Renal cortical epithelial cell (primary cell): ENCODE measurements around the gene AFF1. TPM values are rescaled to one million over a fixed set of nuclear protein-coding genes. Genes with fewer than 3 reads are reported as not detected.
A peak's percentile ranks its signal among the peaks of the same experiment; 100 is the strongest.
"Not testable (repeated sequence)": the region's sequence is repeated elsewhere in the genome, so short reads cannot be mapped to it uniquely, and the experiment has no call there.

ENCODE experiments used
- DNase-seq: peaks from one replicate; pipeline ENCODE4 v3.0.0-alpha.2; 2011; ENCODE audit warnings: low read depth
- total RNA-seq: library from RNA; depleted of rRNA; stranded (reverse); fragments of >200 nt; gene quantifications from 2 replicates; pipeline ENCODE4 v1.2.3, GENCODE V29; 2014

AFF1 gene
- total RNA-seq, 1 donor from 2014 or later: 134 TPM

DNA sequence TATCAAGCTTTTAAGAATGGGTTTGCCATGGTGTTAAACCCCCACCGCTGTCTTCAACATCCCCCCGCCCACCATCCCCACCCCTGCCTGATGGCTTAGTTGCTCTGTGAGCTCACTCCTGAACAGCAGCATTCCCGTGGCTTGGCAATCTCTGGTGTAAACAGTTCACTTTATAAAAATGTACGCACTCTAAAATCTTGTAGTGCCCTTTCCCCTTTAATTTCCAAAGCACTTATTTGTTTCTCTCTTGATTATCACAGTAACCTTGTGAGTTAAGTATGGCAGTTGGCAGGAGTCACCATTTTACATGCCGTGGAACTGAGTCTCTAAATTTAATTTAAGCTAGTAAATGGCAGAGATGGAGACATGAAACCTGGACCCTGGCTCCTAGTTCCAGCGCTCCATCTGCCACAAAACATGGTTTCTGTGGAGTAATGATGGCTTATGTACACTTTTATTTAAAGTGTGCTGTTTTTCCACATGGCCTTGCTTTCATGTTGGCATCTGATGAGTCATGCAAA is 123.1 kb downstream of the AFF1 start:
- no peak for DNase-seq

DNA sequence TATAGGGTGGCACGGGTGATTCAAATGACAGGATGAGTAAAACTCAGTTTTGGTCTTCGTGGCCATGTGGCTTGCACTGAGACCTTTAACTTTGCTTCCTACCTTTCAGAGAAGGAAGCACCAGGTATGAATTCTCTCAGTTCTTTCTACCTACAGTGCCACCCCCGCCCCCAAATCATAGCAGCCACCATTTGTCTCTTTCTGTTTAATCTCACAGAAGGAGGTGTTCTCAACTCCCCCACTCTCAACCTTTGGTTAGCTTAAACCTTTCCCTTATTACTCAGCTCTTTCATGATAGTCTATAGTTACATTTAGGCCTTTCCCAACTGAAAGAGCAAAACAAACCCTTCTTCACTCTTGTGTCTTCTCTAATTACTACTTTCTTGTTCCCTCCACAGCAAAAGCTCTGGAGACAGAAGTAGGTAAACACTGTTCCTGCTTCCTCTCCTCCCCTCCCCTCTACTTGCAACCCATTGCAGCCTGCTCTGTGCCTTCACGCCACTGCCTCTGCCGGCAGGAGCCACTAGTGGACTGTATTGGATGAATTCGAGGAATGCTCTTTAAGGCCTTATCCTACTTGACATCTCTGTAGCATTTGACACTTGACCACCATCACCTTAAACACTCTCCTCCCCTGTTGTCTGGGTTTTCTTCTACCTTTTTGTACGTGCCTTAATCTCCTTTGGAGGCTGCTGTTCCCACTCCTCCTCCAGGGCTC is 123.7 kb downstream of the AFF1 start:
- peak; percentile 58 for DNase-seq

DNA sequence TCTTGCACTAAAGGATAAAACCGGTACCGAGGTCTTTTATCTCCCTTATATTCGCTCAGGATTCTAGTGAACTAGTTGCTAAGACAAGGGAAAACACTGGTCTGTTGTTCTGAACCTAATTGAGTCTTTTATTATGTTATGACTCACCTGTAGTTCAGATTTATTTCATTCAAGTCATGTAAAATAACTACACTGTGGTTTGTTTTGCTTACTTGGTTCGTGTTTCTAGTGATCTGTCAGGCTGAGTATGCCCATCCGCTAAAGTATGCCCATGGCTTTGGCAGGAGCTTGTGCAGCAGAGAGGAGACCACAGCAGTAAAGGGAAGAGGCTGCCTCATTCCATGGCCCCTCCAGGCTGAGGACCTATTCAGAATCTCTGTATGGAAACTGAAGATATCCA is 126.1 kb downstream of the AFF1 start:
- DNase-seq: peak; percentile 99

DNA sequence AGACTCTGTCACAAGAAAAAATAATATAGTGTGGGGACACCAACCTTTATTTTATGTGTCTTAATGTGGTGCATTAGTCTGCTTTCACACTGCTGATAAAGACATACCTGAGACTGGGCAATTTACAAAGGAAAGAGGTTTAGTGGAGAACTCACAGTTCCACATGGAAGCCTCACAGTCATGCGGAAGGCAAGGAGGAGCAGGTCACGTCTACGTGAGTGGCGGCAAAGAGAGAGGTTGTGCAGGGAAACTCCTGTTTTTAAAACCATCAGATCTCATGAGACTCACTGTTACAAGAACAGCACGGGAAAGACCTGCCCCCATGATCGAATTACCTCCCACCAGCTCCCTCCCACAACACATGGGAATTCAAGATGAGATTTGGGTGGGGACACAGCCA is 130.2 kb downstream of the AFF1 start:
- no peak for DNase-seq

DNA sequence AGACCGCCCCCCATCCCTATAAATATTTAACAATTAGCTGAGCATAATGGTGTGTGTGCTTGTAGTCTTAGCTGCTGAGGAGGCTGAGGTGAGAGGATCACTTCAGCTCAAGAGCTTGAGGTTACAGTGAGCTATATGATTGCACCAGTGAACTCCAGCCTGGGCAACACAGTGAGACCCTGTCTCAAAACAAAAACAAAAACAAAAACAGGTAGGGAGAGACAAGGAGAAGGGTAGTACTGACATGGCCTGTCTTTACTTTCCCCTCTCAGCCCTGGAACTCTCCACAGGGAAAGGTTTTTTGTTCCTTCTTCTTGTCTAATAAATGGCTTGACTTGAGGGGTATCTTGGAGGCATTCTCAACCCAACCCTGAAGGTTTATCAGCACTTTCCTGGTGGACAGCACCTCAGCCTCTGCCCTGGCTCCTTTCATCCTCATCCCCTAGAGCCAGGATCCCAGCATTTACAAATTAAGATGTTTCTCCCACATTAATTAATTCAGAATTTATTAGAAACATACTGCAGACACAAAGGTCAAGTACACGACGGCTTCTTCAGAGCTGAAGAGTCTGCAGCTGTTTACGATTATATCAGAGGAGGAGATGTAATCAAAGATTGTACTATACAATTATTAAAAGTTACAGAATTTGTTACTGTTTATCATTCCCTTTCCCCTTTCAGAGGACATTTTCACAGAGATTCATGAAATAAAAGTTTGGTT is 131.8 kb downstream of the AFF1 start:
- DNase-seq: no peak

DNA sequence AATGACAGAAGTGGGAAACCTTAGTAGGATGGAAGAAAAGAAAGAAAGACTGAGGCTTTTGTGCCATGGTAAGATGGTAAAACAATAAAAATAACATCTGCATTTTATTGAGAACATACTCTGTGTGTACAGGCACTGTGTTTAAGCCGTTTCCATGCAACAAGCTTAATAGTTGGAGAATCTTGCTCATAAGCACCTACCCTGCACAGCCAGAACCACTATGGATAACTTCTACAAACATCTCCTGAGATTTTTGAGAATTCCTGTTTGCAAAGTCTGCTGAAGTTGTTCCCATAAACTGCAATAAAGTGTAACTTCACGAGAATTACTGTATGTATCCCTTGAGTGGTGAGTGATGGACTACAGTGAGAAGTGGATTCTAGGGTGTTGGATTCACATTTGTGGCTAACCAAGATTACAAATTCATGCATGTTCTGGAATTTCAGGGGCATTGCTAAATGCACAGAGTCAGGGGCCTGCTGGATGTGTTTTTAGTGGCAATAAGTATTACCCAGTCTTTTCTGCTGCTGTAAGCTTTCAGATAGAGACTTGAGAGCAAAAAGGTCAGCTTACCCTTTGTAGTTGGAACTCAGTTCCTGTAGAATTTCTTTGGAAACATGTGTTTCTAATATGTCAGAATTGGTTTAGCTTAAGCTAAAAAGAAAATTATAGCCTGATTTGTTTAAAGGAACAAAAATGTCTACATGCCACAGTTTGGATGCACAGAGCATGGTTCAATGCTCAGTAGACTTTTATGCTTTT is 132.5 kb downstream of the AFF1 start:
- no peak for DNase-seq

DNA sequence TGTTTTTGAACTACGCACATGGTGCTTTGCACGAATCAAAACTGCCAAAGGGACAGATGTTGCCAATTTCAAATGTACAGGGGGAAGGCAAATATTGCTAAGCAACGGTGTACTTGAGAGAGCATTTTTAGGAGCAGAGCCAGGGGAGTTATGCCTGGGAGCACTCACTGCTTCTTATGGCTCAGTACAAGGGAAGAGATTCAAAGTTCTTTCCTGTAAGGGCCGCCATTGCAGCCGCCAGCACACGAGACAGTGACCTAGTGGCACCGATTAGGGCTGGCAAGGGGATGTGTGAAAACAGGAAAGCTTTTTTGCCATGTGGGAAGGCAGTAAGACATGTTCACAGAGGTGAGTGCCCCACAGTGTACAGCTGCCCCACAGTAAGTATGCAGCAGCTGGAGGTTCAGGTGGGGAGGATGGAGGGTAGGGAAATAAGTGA is 133.8 kb downstream of the AFF1 start:
- DNase-seq: no peak

- DNase-seq: no peak
Measured at GRCh38 chr4:87069037-87069742, 134.4 kb downstream of the AFF1 start.

DNA sequence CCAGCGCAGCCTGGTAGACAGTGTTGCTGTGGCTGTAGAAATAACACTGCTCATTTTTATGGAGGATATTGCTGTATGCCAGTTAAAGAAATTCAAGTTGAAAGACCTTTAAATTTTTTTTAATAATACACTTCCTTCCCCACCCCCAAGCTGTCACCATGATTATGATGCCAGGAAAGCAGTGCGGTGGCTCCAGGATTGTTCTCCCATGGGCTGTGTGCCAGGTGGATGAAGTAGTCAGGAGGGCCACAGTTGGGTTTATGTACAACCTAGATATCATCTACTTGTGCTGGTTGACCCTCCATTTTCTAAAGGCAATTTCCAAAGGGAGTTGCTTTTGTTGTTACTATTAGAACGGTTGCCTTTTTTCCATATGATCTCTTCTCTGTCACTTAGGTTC is 136.6 kb downstream of the AFF1 start:
- DNase-seq: no peak

GRCh38 chr4:87072545-87072944 is 137.7 kb downstream of the AFF1 start:
- DNase-seq: not testable (repeated sequence)

GRCh38 chr4:87073199-87074120 is 138.6 kb downstream of the AFF1 start:
- no peak for DNase-seq

DNA sequence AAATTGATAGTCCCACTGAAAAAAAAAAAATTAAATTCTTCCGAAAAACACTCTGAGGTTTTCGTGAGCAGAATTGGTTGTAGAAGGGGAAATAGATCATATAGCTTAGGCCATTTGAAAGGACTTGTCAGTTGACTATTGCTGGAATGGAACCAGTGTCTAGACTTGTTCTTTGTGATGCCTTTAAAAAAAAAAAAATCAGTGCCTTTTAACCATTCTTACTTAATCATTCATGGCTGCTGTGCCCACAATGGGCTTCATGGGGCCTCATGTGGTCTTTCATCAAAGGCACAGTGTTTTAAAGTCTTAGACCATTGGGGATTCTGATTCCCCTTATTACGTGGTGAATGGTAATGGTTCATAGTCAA is 139.3 kb downstream of the AFF1 start:
- no peak for DNase-seq

DNA sequence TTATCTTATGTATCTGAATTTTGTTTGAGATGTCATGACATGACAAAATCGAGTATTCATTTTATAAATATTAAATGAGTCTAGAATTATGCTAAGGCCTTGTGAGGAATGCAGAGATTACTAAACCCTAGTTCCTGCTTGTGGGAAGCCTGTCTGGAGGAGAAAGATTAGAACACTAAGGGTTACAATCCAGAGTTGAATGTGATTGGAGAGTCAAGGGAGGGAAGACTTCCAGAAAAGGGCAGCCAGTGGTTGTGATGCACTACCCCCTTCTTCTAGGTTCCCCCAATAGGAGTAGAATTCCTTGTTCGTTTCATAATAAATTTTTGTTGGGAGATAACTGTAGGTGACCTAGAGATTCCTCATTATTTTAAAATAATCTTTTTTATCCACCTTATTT is 141.1 kb downstream of the AFF1 start:
- DNase-seq: no peak

DNA sequence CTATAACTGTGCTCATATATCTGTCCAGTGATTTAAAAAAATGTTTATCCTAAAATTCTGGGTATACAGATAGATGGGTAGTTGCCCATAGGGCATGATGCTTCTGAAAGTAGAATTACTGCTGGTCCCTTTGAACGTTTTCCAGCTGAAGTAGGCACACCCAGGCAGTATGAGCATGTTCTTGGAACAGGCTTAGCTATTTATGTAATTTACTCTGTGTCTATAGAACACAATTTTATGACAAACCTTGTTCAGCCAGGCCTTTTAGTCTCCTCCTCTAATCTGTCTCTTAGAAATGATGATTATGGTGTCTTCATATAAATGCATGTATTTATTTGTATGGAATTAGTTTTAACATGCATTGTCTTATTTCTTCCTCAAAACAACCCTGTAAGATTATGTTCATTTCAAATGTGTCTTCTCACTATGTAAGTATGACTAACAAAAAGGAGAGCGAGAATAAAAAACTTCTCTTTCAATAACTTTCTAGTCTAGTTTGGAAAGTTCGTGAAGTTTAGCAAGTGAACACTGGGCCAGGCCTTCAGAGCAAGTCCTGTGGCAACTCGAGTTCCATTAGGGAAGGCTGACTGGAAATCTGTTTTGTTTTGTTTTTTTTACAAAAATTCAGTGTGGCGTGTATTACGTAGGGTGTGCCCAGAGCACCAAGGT is 142.0 kb downstream of the AFF1 start:
- DNase-seq: no peak

- DNase-seq: no peak
Measured at GRCh38 chr4:87077914-87078585, 143.2 kb downstream of the AFF1 start.

DNA sequence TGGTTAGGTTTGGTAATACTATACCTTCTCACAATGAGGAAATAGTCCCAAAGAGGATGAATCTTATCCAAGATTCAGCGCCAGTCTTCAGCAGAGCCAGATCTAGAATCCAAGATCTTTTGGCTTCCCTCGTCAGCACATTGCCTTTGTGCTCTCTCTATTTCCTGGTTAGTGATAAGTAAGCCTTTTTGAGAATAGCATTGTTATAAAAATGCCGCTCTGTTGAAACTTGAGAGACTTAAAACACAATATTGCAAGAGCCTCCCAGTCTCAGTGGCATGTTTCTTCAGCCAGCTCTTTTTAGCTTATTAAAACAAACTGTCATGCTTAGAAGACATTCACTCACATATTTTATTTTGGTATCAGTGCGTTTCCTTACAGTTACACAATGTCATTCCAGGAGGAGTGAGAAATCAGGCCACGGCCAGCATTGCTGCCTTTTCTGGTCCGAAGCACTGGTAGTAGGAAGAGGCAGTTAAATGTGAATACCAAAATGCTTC is 144.2 kb downstream of the AFF1 start:
- peak; percentile 49 for DNase-seq

DNA sequence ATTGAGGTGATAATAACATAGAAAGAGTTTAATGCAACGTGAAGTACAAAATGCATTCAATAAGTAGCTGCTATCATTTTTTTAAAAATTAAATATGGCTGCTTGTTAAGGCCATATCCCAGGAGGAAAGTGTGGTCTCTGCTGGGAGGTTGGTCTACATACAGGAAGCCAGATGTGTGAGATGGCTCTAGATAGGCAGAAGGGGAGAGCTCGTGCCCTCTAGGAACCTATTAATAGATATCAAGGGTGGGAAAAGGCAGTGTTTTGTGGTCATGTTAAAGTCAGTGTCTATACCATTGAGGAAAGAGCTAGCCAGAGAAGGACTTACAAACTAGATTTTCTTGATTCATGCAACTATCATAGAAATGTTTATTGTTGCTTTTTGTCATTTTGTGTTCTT is 145.2 kb downstream of the AFF1 start:
- no peak for DNase-seq

GRCh38 chr4:87080462-87080861 is 145.7 kb downstream of the AFF1 start:
- no peak for DNase-seq

DNA sequence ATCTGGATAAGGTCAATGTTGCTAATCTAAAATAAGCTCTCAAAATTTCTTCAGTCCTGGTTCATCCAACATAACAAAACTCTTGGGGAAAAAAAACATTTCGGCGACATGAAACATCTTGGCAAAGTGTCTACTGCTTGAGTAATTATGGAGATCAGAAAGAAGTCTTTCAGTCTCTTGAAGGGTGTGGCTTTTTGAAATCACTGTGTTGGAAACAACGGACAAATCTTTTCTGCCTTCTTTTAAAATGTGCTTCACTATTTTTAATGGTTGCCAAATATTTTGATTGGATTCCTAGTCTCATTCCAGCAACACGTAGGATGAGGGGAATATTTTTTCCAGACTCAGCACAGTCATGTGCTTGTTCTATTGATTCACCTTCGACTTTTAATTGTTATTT is 147.0 kb downstream of the AFF1 start:
- no peak for DNase-seq
